Endothelial cell of hepatic sinusoid (primary cell): Measurements from ENCODE around the gene ZNHIT6.
"Not testable (repeated sequence)": the region's sequence is repeated elsewhere in the genome, so short reads cannot be mapped to it uniquely, and the experiment has no call there.

Experiments
- in situ Hi-C: cut with HindIII; loops from 2 replicates; pipeline ENCODE4 v1.10.0; 2017; ENCODE audit warnings: low sequenced_read_pairs

The ZNHIT6 gene

GRCh38 chr1:85672031-85672660 is 36.1 kb downstream of the ZNHIT6 start:
- in situ Hi-C loops = no loop called here

- in situ Hi-C loops = no loop called here
Observed at GRCh38 chr1:85665932-85666331, 42.3 kb downstream of the ZNHIT6 start.

- in situ Hi-C loops = no loop called here
Observed at GRCh38 chr1:85663382-85663781, 44.9 kb downstream of the ZNHIT6 start.

GRCh38 chr1:85661767-85662166 is 46.5 kb downstream of the ZNHIT6 start:
- in situ Hi-C loops = no loop called here

- in situ Hi-C loops = no loop called here
Observed at GRCh38 chr1:85660541-85660940, 47.7 kb downstream of the ZNHIT6 start.

GRCh38 chr1:85659174-85659573 is 49.1 kb downstream of the ZNHIT6 start:
- in situ Hi-C loops = no loop called here

- in situ Hi-C loops = no loop called here
Observed at GRCh38 chr1:85656948-85657347, 51.3 kb downstream of the ZNHIT6 start.

- in situ Hi-C loops = no loop called here
Observed at GRCh38 chr1:85656256-85656655, 52.0 kb downstream of the ZNHIT6 start.

- in situ Hi-C loops = no loop called here
Observed at GRCh38 chr1:85655315-85655714, 52.9 kb downstream of the ZNHIT6 start.

- in situ Hi-C loops = no loop called here
Observed at GRCh38 chr1:85654066-85654782, 54.0 kb downstream of the ZNHIT6 start.

- in situ Hi-C loops = no loop called here
Observed at GRCh38 chr1:85652327-85652726, 55.9 kb downstream of the ZNHIT6 start.

- in situ Hi-C loops = no loop called here
Observed at GRCh38 chr1:85650645-85651044, 57.6 kb downstream of the ZNHIT6 start.

- in situ Hi-C loops = no loop called here
Observed at GRCh38 chr1:85649591-85649990, 58.6 kb downstream of the ZNHIT6 start.

GRCh38 chr1:85641598-85642556 is 66.4 kb downstream of the ZNHIT6 start:
- in situ Hi-C loops = not testable (repeated sequence)

GRCh38 chr1:85639920-85640319 is 68.3 kb downstream of the ZNHIT6 start:
- in situ Hi-C loops = not testable (repeated sequence)

GRCh38 chr1:85638412-85638811 is 69.8 kb downstream of the ZNHIT6 start:
- in situ Hi-C loops = no loop called here

GRCh38 chr1:85630493-85630892 is 77.7 kb downstream of the ZNHIT6 start:
- in situ Hi-C loops = no loop called here

- in situ Hi-C loops = no loop called here
Observed at GRCh38 chr1:85629532-85629920, 78.7 kb downstream of the ZNHIT6 start.

- in situ Hi-C loops = no loop called here
Observed at GRCh38 chr1:85628791-85629531, 79.3 kb downstream of the ZNHIT6 start.

- in situ Hi-C loops = no loop called here
Observed at GRCh38 chr1:85626818-85627217, 81.4 kb downstream of the ZNHIT6 start.

- in situ Hi-C loops = no loop called here
Observed at GRCh38 chr1:85624361-85624760, 83.9 kb downstream of the ZNHIT6 start.
